Large intestine (tissue), 3 donors: ENCODE data around the gene NES. TPM values are rescaled to one million over a fixed set of nuclear protein-coding genes. Genes with fewer than 3 reads are reported as not detected.
A peak's percentile ranks its signal among the peaks of the same experiment; 100 is the strongest.

ENCODE experiments used
- DNase-seq, 2 donors: peaks; one replicate each; pipeline versions ENCODE4 v3.0.0 to v3.0.0-alpha.2; 2013
- H3K27ac ChIP-seq: one replicate; pipeline ENCODE4 v1.5.1; 2013; ENCODE audit warnings: low read length
- H3K27me3 ChIP-seq: 2 replicates; pipeline ENCODE4 v1.6.1; 2013; ENCODE audit warnings: low read length; ENCODE audit not compliant: control insufficient read depth, insufficient read depth
- H3K36me3 ChIP-seq: 2 replicates; pipeline ENCODE4 v1.6.1; 2013; ENCODE audit warnings: low read length; ENCODE audit not compliant: control insufficient read depth, insufficient read depth
- H3K4me1 ChIP-seq: one replicate; pipeline ENCODE4 v1.6.1; 2013; ENCODE audit warnings: low read length; ENCODE audit not compliant: control insufficient read depth, insufficient read depth
- H3K4me3 ChIP-seq: one replicate; pipeline ENCODE4 v1.5.1; 2013; ENCODE audit warnings: low read length
- H3K9me3 ChIP-seq: one replicate; pipeline ENCODE4 v1.6.1; 2013; ENCODE audit warnings: mild to moderate bottlenecking, low read depth, low read length, moderate library complexity; ENCODE audit not compliant: control insufficient read depth
- WGBS: methylation state at CpG from one replicate; pipeline ENCODE4 v1.1.5; 2013; ENCODE audit warnings: low lambda C conversion rate; ENCODE audit not compliant: insufficient coverage; 5-methylcytosine and 5-hydroxymethylcytosine counted together
- polyA plus RNA-seq: library from polyadenylated mRNA; unstranded; fragments of 120-200 nt; gene quantifications from one replicate; pipeline ENCODE4 v1.2.1, GENCODE V29; 2013

NES gene
- polyA plus RNA-seq, 1 donor: 26.5 TPM

GRCh38 chr1:156704930-156705320, 27.7 kb upstream of the NES start:
- WGBS: no CpG with 5 or more reads among the region's 29 CpGs
- Histone ChIP-seq H3K4me1 (peaks cover 42% of the 10 kb centered on the region), H3K27ac (no peak overlapping the region), H3K4me3 (peak overlapping the region; percentile 39), H3K27me3 (peaks cover 30% of the 10 kb centered on the region), H3K9me3 (peaks cover 3% of the 10 kb centered on the region), H3K36me3 (no peaks in the 10 kb centered on the region)
- DNase-seq: no peak

- WGBS: no CpG with 5 or more reads among the region's 10 CpGs
- peaks cover 42% of the 10 kb centered on the region for H3K4me1 ChIP-seq
- peaks cover 3% of the 10 kb centered on the region for H3K9me3 ChIP-seq
- no peak overlapping the region for H3K27ac ChIP-seq
- no peak for DNase-seq
- no peaks in the 10 kb centered on the region for H3K36me3 ChIP-seq
- H3K4me3 ChIP-seq: no peak overlapping the region
- H3K27me3 ChIP-seq: peaks cover 30% of the 10 kb centered on the region
Measured at GRCh38 chr1:156704166-156704711, 27.0 kb upstream of the NES start.

GRCh38 chr1:156703741-156704140, 26.5 kb upstream of the NES start:
- no peaks in the 10 kb centered on the region for H3K36me3 ChIP-seq
- H3K4me1 ChIP-seq: peaks cover 42% of the 10 kb centered on the region
- peaks cover 3% of the 10 kb centered on the region for H3K9me3 ChIP-seq
- no peak overlapping the region for H3K4me3 ChIP-seq
- DNase-seq: no peak
- no CpG with 5 or more reads among the region's 4 CpGs for WGBS
- H3K27me3 ChIP-seq: peaks cover 30% of the 10 kb centered on the region
- H3K27ac ChIP-seq: no peak overlapping the region

- H3K27me3 ChIP-seq: peaks cover 30% of the 10 kb centered on the region
- H3K36me3 ChIP-seq: no peaks in the 10 kb centered on the region
- no peak overlapping the region for H3K27ac ChIP-seq
- DNase-seq: no peak
- no peak overlapping the region for H3K4me3 ChIP-seq
- peaks cover 40% of the 10 kb centered on the region for H3K4me1 ChIP-seq
- peaks cover 3% of the 10 kb centered on the region for H3K9me3 ChIP-seq
- WGBS: no CpG with 5 or more reads among the region's 4 CpGs
Measured at GRCh38 chr1:156703336-156703735, 26.1 kb upstream of the NES start.

- Histone ChIP-seq H3K9me3 (peaks cover 3% of the 10 kb centered on the region), H3K36me3 (no peaks in the 10 kb centered on the region), H3K27ac (no peak overlapping the region), H3K27me3 (peaks cover 25% of the 10 kb centered on the region), H3K4me1 (peaks cover 23% of the 10 kb centered on the region), H3K4me3 (no peak overlapping the region)
- WGBS: 80% methylated on average over 1 of the region's 8 CpGs
- DNase-seq: no peak
Measured at GRCh38 chr1:156700736-156701531, 23.7 kb upstream of the NES start.

GRCh38 chr1:156698995-156699394, 21.8 kb upstream of the NES start:
- H3K4me3 ChIP-seq: no peak overlapping the region
- H3K9me3 ChIP-seq: no peaks in the 10 kb centered on the region
- DNase-seq: no peak
- WGBS: no CpG with 5 or more reads among the region's 1 CpG
- peaks cover 11% of the 10 kb centered on the region for H3K4me1 ChIP-seq
- H3K27me3 ChIP-seq: peaks cover 11% of the 10 kb centered on the region
- H3K36me3 ChIP-seq: no peaks in the 10 kb centered on the region
- no peak overlapping the region for H3K27ac ChIP-seq

- DNase-seq: no peak
- no peak overlapping the region for H3K4me3 ChIP-seq
- no peaks in the 10 kb centered on the region for H3K36me3 ChIP-seq
- peaks cover 22% of the 10 kb centered on the region for H3K4me1 ChIP-seq
- no CpG with 5 or more reads among the region's 8 CpGs for WGBS
- no peaks in the 10 kb centered on the region for H3K27me3 ChIP-seq
- no peak overlapping the region for H3K27ac ChIP-seq
- no peaks in the 10 kb centered on the region for H3K9me3 ChIP-seq
Measured at GRCh38 chr1:156697481-156697880, 20.3 kb upstream of the NES start.

GRCh38 chr1:156696755-156697154, 19.5 kb upstream of the NES start:
- Histone ChIP-seq H3K4me3 (no peak overlapping the region), H3K36me3 (no peaks in the 10 kb centered on the region), H3K4me1 (peaks cover 29% of the 10 kb centered on the region), H3K9me3 (no peaks in the 10 kb centered on the region), H3K27ac (no peak overlapping the region), H3K27me3 (no peaks in the 10 kb centered on the region)
- DNase-seq: no peak
- 100% methylated on average over 2 of the region's 8 CpGs for WGBS

- Histone ChIP-seq H3K4me1 (peaks cover 51% of the 10 kb centered on the region), H3K36me3 (no peaks in the 10 kb centered on the region), H3K4me3 (no peak overlapping the region), H3K9me3 (no peaks in the 10 kb centered on the region), H3K27ac (peak overlapping the region; percentile 34), H3K27me3 (no peaks in the 10 kb centered on the region)
- WGBS: 100% methylated on average over 1 of the region's 5 CpGs
- DNase-seq: no peak
Measured at GRCh38 chr1:156694690-156694962, 17.4 kb upstream of the NES start.

- DNase-seq: peak in 1 of 2 donors; percentile 77
- Histone ChIP-seq H3K27me3 (no peaks in the 10 kb centered on the region), H3K9me3 (no peaks in the 10 kb centered on the region), H3K4me1 (peaks cover 55% of the 10 kb centered on the region), H3K27ac (peak overlapping the region; percentile 41), H3K4me3 (no peak overlapping the region), H3K36me3 (no peaks in the 10 kb centered on the region)
- WGBS: 80% methylated on average over 1 of the region's 12 CpGs
Measured at GRCh38 chr1:156693848-156694689, 16.9 kb upstream of the NES start.
